SK-N-SH (cell line): ENCODE measurements around the gene DYNLL1. TPM values are rescaled to one million over a fixed set of nuclear protein-coding genes. Genes with fewer than 3 reads are reported as not detected.

Experiments used
- CTCF ChIA-PET: fragments of 300-600, 350-600 bp; formaldehyde crosslinking; extraction: SDS; loops from one replicate; lab custom pipeline; 2021; lab: Yijun Ruan, JAX
- POLR2A ChIA-PET: fragments of 350-600 bp; sonication (Branson Sonifier 250); formaldehyde crosslinking; extraction: SDS; loops from one replicate; lab custom pipeline; 2020; ENCODE audit warnings: antibody characterized with exemption, inconsistent platforms; lab: Yijun Ruan, JAX
- DNase-seq: peaks from one replicate; pipeline ENCODE4 v3.0.0; 2012
- H2AFZ ChIP-seq: fragments of 200-600 bp; sonication (generic); 2 replicates; pipeline ENCODE4 v1.8.1; 2016; ENCODE audit warnings: antibody characterized with exemption, mild to moderate bottlenecking, low read depth
- H3F3A ChIP-seq: fragments of 200-600 bp; sonication (generic); replicated peaks from 2 replicates; pipeline ENCODE3; 2016; ENCODE audit warnings: antibody characterized with exemption, mild to moderate bottlenecking; ENCODE audit not compliant: insufficient read depth
- H3K27ac ChIP-seq, 2 experiments: fragments of 200-500 bp in 1 of 2; fragments of 200-600 bp in 1 of 2; sonication (Bioruptor generic) in 1 of 2; sonication (generic), shearing (Covaris generic) in 1 of 2; 2 replicates each; pipeline versions ENCODE4 v1.5.1 to v1.6.1; 2014 to 2016; ENCODE audit warnings: low read depth in 2 of 2, inconsistent platforms in 1 of 2, low read length in 1 of 2, mild to moderate bottlenecking in 1 of 2, mixed read lengths in 1 of 2
- H3K27me3 ChIP-seq: fragments of 200-600 bp; sonication (generic), shearing (Covaris generic); 2 replicates; pipeline ENCODE4 v1.6.1; 2016; ENCODE audit warnings: mixed run types; ENCODE audit not compliant: insufficient read depth
- H3K36me3 ChIP-seq, 2 experiments: fragments of 200-500 bp in 1 of 2; fragments of 200-600 bp in 1 of 2; sonication (Bioruptor generic) in 1 of 2; sonication (generic) in 1 of 2; replicated peaks in 1 of 2; 2 replicates each; pipeline versions ENCODE3 to v1.5.1; 2014 to 2016; ENCODE audit warnings: low read length in 1 of 2, mild to moderate bottlenecking in 1 of 2; ENCODE audit not compliant: insufficient read depth in 2 of 2, control insufficient read depth in 1 of 2
- H3K4me1 ChIP-seq, 2 experiments: fragments of 200-500 bp in 1 of 2; fragments of 200-600 bp in 1 of 2; sonication (Bioruptor generic) in 1 of 2; sonication (generic), shearing (Covaris generic) in 1 of 2; 2 replicates each; pipeline versions ENCODE4 v1.5.1 to v1.6.1; 2014 to 2016; ENCODE audit warnings: low read depth in 1 of 2, low read length in 1 of 2, mixed run types in 1 of 2; ENCODE audit not compliant: insufficient read depth in 2 of 2, control insufficient read depth in 1 of 2
- H3K4me2 ChIP-seq: fragments of 200-600 bp; sonication (generic), shearing (Covaris generic); 2 replicates; pipeline ENCODE4 v1.6.1; 2017; ENCODE audit warnings: mixed run types
- H3K4me3 ChIP-seq, 2 experiments: fragments of 200-500 bp in 1 of 2; fragments of 200-600 bp in 1 of 2; sonication (Bioruptor generic) in 1 of 2; sonication (generic), shearing (Covaris generic) in 1 of 2; 2 replicates each; pipeline versions ENCODE4 v1.5.1 to v1.8.1; 2014 to 2016; ENCODE audit warnings: low read depth in 2 of 2, inconsistent platforms in 1 of 2, low read length in 1 of 2, mild to moderate bottlenecking in 1 of 2, mixed read lengths in 1 of 2, moderate library complexity in 1 of 2
- H3K79me2 ChIP-seq: fragments of 200-600 bp; sonication (generic); 2 replicates; pipeline ENCODE4 v1.8.1; 2017; ENCODE audit warnings: mild to moderate bottlenecking; ENCODE audit not compliant: insufficient read depth
- H3K9ac ChIP-seq: fragments of 200-600 bp; sonication (generic); 2 replicates; pipeline ENCODE4 v1.6.1; 2017; ENCODE audit warnings: mixed run types
- H3K9me2 ChIP-seq: fragments of 200-600 bp; sonication (generic); 2 replicates; pipeline ENCODE4 v1.6.1; 2017; ENCODE audit warnings: mixed run types
- H3K9me3 ChIP-seq: fragments of 200-600 bp; sonication (generic); 2 replicates; pipeline ENCODE4 v1.6.1; 2017; ENCODE audit warnings: mixed run types, mild to moderate bottlenecking, moderate library complexity
- H4K20me1 ChIP-seq: fragments of 200-600 bp; sonication (generic); 2 replicates; pipeline ENCODE4 v1.6.1; 2017; ENCODE audit warnings: mild to moderate bottlenecking, mixed run types; ENCODE audit not compliant: insufficient read depth
- FOSL2 ChIP-seq: IDR thresholded peaks from 2 replicates; pipeline ENCODE4 v1.4.0; 2012; ENCODE audit warnings: low read depth, mild to moderate bottlenecking, moderate library complexity, borderline replicate concordance
- FOXM1 ChIP-seq: IDR thresholded peaks from 2 replicates; pipeline ENCODE4 v1.4.0; 2012; ENCODE audit warnings: low read depth, mild to moderate bottlenecking
- GABPA ChIP-seq: IDR thresholded peaks from 2 replicates; pipeline ENCODE4 v1.4.0; 2012; ENCODE audit warnings: low read depth, mild to moderate bottlenecking
- JUND ChIP-seq: IDR thresholded peaks from 2 replicates; pipeline ENCODE4 v1.4.0; 2012
- MEF2A ChIP-seq: IDR thresholded peaks from 2 replicates; pipeline ENCODE4 v1.4.0; 2012; ENCODE audit warnings: low read depth, borderline replicate concordance
- PBX3 ChIP-seq: IDR thresholded peaks from 2 replicates; pipeline ENCODE4; 2012
- POLR2AphosphoS5 ChIP-seq: IDR thresholded peaks from 2 replicates; pipeline ENCODE4 v1.6.1; 2012; ENCODE audit warnings: low read depth, low read length
- RAD21 ChIP-seq: IDR thresholded peaks from 2 replicates; pipeline ENCODE4 v1.6.1; 2012; ENCODE audit warnings: mild to moderate bottlenecking, low read length
- RCOR1 ChIP-seq: fragments of 150-350 bp; IDR thresholded peaks from 2 replicates; pipeline ENCODE4 v1.6.1; 2017; ENCODE audit warnings: antibody characterized with exemption, low read length
- REST ChIP-seq: IDR thresholded peaks from 2 replicates; pipeline ENCODE4 v1.6.1; 2012; ENCODE audit warnings: mild to moderate bottlenecking, low read depth, low read length, moderate library complexity
- RXRA ChIP-seq: IDR thresholded peaks from 2 replicates; pipeline ENCODE4 v1.4.0; 2012; ENCODE audit warnings: low read depth, mild to moderate bottlenecking, borderline replicate concordance
- SIN3A ChIP-seq: IDR thresholded peaks from 2 replicates; pipeline ENCODE4 v1.6.1; 2012; ENCODE audit warnings: low read depth, mild to moderate bottlenecking, low read length, moderate library complexity, borderline replicate concordance
- TEAD4 ChIP-seq: IDR thresholded peaks from 2 replicates; pipeline ENCODE4 v1.4.0; 2012; ENCODE audit warnings: mild to moderate bottlenecking, borderline replicate concordance; ENCODE audit not compliant: insufficient read depth
- USF2 ChIP-seq: fragments of 150-350 bp; IDR thresholded peaks from 2 replicates; pipeline ENCODE4 v1.6.1; 2017; ENCODE audit warnings: antibody characterized with exemption, low read length, low read depth, borderline replicate concordance
- WGBS: methylation state at CpG from one replicate; pipeline ENCODE4 v1.1.6; 2017; ENCODE audit warnings: low lambda C conversion rate; 5-methylcytosine and 5-hydroxymethylcytosine counted together
- polyA plus RNA-seq, 3 experiments: library from polyadenylated mRNA; depleted of rRNA; stranded (reverse); fragments of >200 nt; gene quantifications; 2 replicates each; pipeline ENCODE4 v1.2.3, GENCODE V29; 2012
- TF ChIP-seq, protein P1 (sequence below): fragments of 200-600 bp; sonication (generic); IDR thresholded peaks from 2 replicates; pipeline ENCODE4 v1.6.1; 2017; ENCODE audit warnings: antibody characterized with exemption, mild to moderate bottlenecking, moderate library complexity
- TF ChIP-seq, protein P2 (sequence below): fragments of 150-350 bp; IDR thresholded peaks from 2 replicates; pipeline ENCODE4 v1.6.1; 2016; ENCODE audit warnings: mild to moderate bottlenecking, low read depth, low read length

DYNLL1 gene
- polyA plus RNA-seq, 1 of the 3 experiments (the other 2 are of a cell fraction): 607 TPM

GRCh38 chr12:120497524-120498150 lies 1.7 kb downstream of the DYNLL1 start (continued):
- no peak for TF ChIP-seq USF2
- TF ChIP-seq TEAD4: no peak
- no peak for TF ChIP-seq RCOR1
- TF ChIP-seq JUND: no peak
- no peak for TF ChIP-seq GABPA
- TF ChIP-seq RXRA: no peak
- TF ChIP-seq FOSL2: no peak
- no peak for TF ChIP-seq PBX3
- TF ChIP-seq, all 33 proteins: peak for 0

GRCh38 chr12:120498870-120499515 lies 3.1 kb downstream of the DYNLL1 start:
- Histone ChIP-seq H3K9me3 (no peaks in the 10 kb centered on the region), H4K20me1 (peaks cover 25% of the 10 kb centered on the region), H3F3A (peaks cover 28% of the 10 kb centered on the region), H3K4me3 (no peak overlapping the region), H3K4me1 (peaks cover 0 to 11% of the 10 kb centered on the region in 2 experiments; a peak in 2 of 4 replicates), H3K9ac (no peak overlapping the region), H3K9me2 (no peaks in the 10 kb centered on the region), H3K4me2 (0 out of 2 replicates have a peak overlapping the region, but pooled peaks have one; percentile 81), H3K36me3 (peaks cover 30 to 40% of the 10 kb centered on the region in 2 experiments), H2AFZ (no peak overlapping the region), H3K27ac (no peak overlapping the region), H3K27me3 (no peaks in the 10 kb centered on the region), H3K79me2 (peaks cover 49% of the 10 kb centered on the region)
- ChIA-PET POLR2A (interaction anchor here (0.6 kb wide), 1 partner anchor 23 kb away, joined by 3 read pairs; no protein-coding TSS in a partner anchor), CTCF (interaction anchor here (1.2 to 1.6 kb wide), 2 partner anchors 30 to 36 kb away, joined by 3 to 6 read pairs; no protein-coding TSS in a partner anchor)
- DNase-seq: no peak
- TF ChIP-seq SIN3A (no peak), RAD21 (no peak), POLR2AphosphoS5 (no peak), REST (no peak), PBX3 (no peak), FOSL2 (no peak), FOXM1 (no peak), JUND (no peak), MEF2A (no peak)
- TF ChIP-seq, protein P1, sequence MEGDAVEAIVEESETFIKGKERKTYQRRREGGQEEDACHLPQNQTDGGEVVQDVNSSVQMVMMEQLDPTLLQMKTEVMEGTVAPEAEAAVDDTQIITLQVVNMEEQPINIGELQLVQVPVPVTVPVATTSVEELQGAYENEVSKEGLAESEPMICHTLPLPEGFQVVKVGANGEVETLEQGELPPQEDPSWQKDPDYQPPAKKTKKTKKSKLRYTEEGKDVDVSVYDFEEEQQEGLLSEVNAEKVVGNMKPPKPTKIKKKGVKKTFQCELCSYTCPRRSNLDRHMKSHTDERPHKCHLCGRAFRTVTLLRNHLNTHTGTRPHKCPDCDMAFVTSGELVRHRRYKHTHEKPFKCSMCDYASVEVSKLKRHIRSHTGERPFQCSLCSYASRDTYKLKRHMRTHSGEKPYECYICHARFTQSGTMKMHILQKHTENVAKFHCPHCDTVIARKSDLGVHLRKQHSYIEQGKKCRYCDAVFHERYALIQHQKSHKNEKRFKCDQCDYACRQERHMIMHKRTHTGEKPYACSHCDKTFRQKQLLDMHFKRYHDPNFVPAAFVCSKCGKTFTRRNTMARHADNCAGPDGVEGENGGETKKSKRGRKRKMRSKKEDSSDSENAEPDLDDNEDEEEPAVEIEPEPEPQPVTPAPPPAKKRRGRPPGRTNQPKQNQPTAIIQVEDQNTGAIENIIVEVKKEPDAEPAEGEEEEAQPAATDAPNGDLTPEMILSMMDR: no peak
- TF ChIP-seq, protein P2, sequence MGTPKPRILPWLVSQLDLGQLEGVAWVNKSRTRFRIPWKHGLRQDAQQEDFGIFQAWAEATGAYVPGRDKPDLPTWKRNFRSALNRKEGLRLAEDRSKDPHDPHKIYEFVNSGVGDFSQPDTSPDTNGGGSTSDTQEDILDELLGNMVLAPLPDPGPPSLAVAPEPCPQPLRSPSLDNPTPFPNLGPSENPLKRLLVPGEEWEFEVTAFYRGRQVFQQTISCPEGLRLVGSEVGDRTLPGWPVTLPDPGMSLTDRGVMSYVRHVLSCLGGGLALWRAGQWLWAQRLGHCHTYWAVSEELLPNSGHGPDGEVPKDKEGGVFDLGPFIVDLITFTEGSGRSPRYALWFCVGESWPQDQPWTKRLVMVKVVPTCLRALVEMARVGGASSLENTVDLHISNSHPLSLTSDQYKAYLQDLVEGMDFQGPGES: no peak
- WGBS: 96% methylated on average over 3 of the region's 3 CpGs
